Measurements from ENCODE around the gene RAB39A.

GRCh38 chr11:107991868-107992414 lies 63.7 kb downstream of the RAB39A start:
- no peak for TF ChIP-seq BHLHE40 (IDR thresholded peaks at IDR 0.05; ENCODE audit: borderline replicate concordance)
- no peak for TF ChIP-seq FOXK2 (IDR thresholded peaks at IDR 0.05)
- no peak for TF ChIP-seq NFRKB (IDR thresholded peaks at IDR 0.05)
- no peak for TF ChIP-seq SUZ12 (IDR thresholded peaks at IDR 0.05)

Measured in HEK293T (cell line).